PC-9 (cell line): ENCODE data around the gene BCL11A. TPM values are rescaled to one million over a fixed set of nuclear protein-coding genes. Genes with fewer than 3 reads are reported as not detected.
A peak's percentile ranks its signal among the peaks of the same experiment; 100 is the strongest.

Experiments
- BruUV-seq: library from RNA; stranded (reverse); fragments of 400-500 nt; replicated peaks from 2 replicates; lab custom pipeline; 2021; lab: Mats Ljungman, UMichigan
- CTCF ChIA-PET: fragments of 300-600 bp; sonication (Branson Sonifier 250); formaldehyde crosslinking; loops from one replicate; lab custom pipeline; 2022; ENCODE audit warnings: antibody characterized with exemption; lab: Charles Lee
- POLR2A ChIA-PET: fragments of 300-600 bp; sonication (Branson Sonifier 250); formaldehyde crosslinking; loops from one replicate; lab custom pipeline; 2022; ENCODE audit warnings: antibody characterized with exemption; ENCODE audit not compliant: unreplicated experiment; lab: Charles Lee
- DNase-seq, 2 experiments: peaks; one replicate each; pipeline versions ENCODE4 v3.0.0 to v3.0.0-alpha.2; 2015 to 2022; ENCODE audit warnings: mixed read lengths in 1 of 2
- H2AFZ ChIP-seq: fragments of 200-600 bp; sonication (generic); 2 replicates; pipeline ENCODE4 v1.8.1; 2017; ENCODE audit warnings: antibody characterized with exemption
- H3F3A ChIP-seq: fragments of 200-600 bp; sonication (generic); 2 replicates; pipeline ENCODE4 v1.8.1; 2017; ENCODE audit warnings: antibody characterized with exemption, mild to moderate bottlenecking, low read depth; ENCODE audit not compliant: insufficient read depth
- H3K27ac ChIP-seq: fragments of 200-600 bp; sonication (generic); 2 replicates; pipeline ENCODE4 v1.6.1; 2016; ENCODE audit warnings: mixed run types
- H3K27me3 ChIP-seq: fragments of 200-600 bp; sonication (generic); 2 replicates; pipeline ENCODE4 v1.6.1; 2016; ENCODE audit warnings: low read depth, mixed run types; ENCODE audit not compliant: insufficient read depth
- H3K36me3 ChIP-seq: fragments of 200-600 bp; sonication (generic); 2 replicates; pipeline ENCODE4 v1.6.1; 2016; ENCODE audit warnings: low read depth, mixed run types
- H3K4me1 ChIP-seq: fragments of 200-600 bp; sonication (generic); replicated peaks from 2 replicates; pipeline ENCODE4 v1.6.1; 2016; ENCODE audit warnings: mixed run types; ENCODE audit not compliant: insufficient read depth
- H3K4me2 ChIP-seq: fragments of 200-600 bp; sonication (generic); 2 replicates; pipeline ENCODE4 v1.6.1; 2017; ENCODE audit warnings: mixed run types
- H3K4me3 ChIP-seq: fragments of 200-600 bp; sonication (generic); 2 replicates; pipeline ENCODE4 v1.6.1; 2016; ENCODE audit warnings: mixed run types
- H3K79me2 ChIP-seq: fragments of 200-600 bp; sonication (generic); 2 replicates; pipeline ENCODE4 v1.6.1; 2017; ENCODE audit warnings: low read depth, mixed run types
- H3K9me2 ChIP-seq: fragments of 200-600 bp; sonication (generic); 2 replicates; pipeline ENCODE4 v1.8.1; 2017; ENCODE audit warnings: mild to moderate bottlenecking; ENCODE audit not compliant: insufficient read depth
- H3K9me3 ChIP-seq: fragments of 200-600 bp; sonication (generic); 2 replicates; pipeline ENCODE4 v1.8.1; 2016; ENCODE audit warnings: low read depth; ENCODE audit not compliant: insufficient read depth
- H4K20me1 ChIP-seq: fragments of 200-600 bp; sonication (generic); 2 replicates; pipeline ENCODE4 v1.8.1; 2017; ENCODE audit not compliant: insufficient read depth
- EZH2 ChIP-seq: fragments of 200-600 bp; sonication (generic); IDR thresholded peaks from 2 replicates; pipeline ENCODE4 v1.8.0; 2017; ENCODE audit warnings: antibody characterized with exemption, low read depth
- intact Hi-C: fragments of 100-400 bp; cut with micrococcal nuclease; formaldehyde crosslinking; loops from one replicate; pipeline ENCODE4 v1.10.0; 2022; ENCODE audit not compliant: unreplicated experiment
- total RNA-seq: library from RNA; stranded (reverse); gene quantifications from 2 replicates; pipeline ENCODE4 v1.2.3, GENCODE V29; 2021
- TF ChIP-seq, protein P1 (sequence below): fragments of 200-600 bp; sonication (generic); conservative IDR thresholded peaks from 2 replicates; pipeline ENCODE4 v1.6.1; 2017; ENCODE audit warnings: mixed run types, antibody characterized with exemption, mild to moderate bottlenecking, moderate library complexity

BCL11A gene
- total RNA-seq, 1 experiment from 2014 or later = not detected

DNA sequence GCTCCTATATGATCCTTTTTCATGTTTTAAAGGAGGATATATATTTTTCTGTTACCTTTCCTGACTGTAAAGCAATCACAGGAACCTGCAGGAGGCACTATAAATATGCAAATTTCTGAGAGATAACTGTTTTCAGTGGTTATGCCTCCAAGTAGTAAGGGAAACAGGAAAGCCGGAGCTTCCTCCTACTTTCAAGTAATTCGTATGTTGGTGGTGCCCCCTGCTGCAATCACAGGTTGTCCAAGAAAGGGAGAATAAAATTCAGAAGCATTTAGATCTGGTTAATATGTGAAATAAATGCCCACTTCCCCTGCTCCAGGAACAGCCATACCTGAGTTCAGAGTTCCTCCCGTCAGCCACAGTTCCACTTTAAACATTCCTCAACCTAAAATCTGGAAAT lies 12.0 kb upstream of the BCL11A start:
- no peak for TF ChIP-seq EZH2
- TF ChIP-seq, protein P1, sequence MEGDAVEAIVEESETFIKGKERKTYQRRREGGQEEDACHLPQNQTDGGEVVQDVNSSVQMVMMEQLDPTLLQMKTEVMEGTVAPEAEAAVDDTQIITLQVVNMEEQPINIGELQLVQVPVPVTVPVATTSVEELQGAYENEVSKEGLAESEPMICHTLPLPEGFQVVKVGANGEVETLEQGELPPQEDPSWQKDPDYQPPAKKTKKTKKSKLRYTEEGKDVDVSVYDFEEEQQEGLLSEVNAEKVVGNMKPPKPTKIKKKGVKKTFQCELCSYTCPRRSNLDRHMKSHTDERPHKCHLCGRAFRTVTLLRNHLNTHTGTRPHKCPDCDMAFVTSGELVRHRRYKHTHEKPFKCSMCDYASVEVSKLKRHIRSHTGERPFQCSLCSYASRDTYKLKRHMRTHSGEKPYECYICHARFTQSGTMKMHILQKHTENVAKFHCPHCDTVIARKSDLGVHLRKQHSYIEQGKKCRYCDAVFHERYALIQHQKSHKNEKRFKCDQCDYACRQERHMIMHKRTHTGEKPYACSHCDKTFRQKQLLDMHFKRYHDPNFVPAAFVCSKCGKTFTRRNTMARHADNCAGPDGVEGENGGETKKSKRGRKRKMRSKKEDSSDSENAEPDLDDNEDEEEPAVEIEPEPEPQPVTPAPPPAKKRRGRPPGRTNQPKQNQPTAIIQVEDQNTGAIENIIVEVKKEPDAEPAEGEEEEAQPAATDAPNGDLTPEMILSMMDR = 0 out of 2 replicates have a peak, but pooled peaks have one; percentile 23
- intact Hi-C loops = no loop called here
- no peaks in the 10 kb centered on the region for H3K9me2 ChIP-seq
- no peaks in the 10 kb centered on the region for H4K20me1 ChIP-seq
- no peak overlapping the region for H3K4me3 ChIP-seq
- H3K9me3 ChIP-seq = no peaks in the 10 kb centered on the region
- no peaks in the 10 kb centered on the region for H3K36me3 ChIP-seq
- H2AFZ ChIP-seq = no peak overlapping the region
- no peak for DNase-seq
- peaks cover 60% of the 10 kb centered on the region for H3K27me3 ChIP-seq
- no peak overlapping the region for H3K4me2 ChIP-seq
- no peak overlapping the region for H3K27ac ChIP-seq
- H3F3A ChIP-seq = no peaks in the 10 kb centered on the region
- CTCF ChIA-PET = no interaction called here
- POLR2A ChIA-PET = no interaction called here
- no peaks in the 10 kb centered on the region for H3K79me2 ChIP-seq
- no peaks in the 10 kb centered on the region for H3K4me1 ChIP-seq
- no TSS peak for BruUV-seq

- Histone ChIP-seq H3K79me2 (no peaks in the 10 kb centered on the region), H3K9me2 (no peaks in the 10 kb centered on the region), H3K4me1 (no peaks in the 10 kb centered on the region), H4K20me1 (no peaks in the 10 kb centered on the region), H3K27ac (no peak overlapping the region), H3K9me3 (no peaks in the 10 kb centered on the region), H3K4me3 (no peak overlapping the region), H3F3A (no peaks in the 10 kb centered on the region), H3K4me2 (no peak overlapping the region), H2AFZ (no peak overlapping the region), H3K27me3 (peaks cover 40% of the 10 kb centered on the region), H3K36me3 (no peaks in the 10 kb centered on the region)
- no peak for DNase-seq
- ChIA-PET CTCF (interaction anchor here (0.6 kb wide), 2 partner anchors 113 to 128 kb away, joined by 3 to 6 read pairs; no protein-coding TSS in a partner anchor), POLR2A (no interaction called here)
- no TSS peak for BruUV-seq
- TF ChIP-seq EZH2 = no peak
- TF ChIP-seq, protein P1 = peak; percentile 61
- intact Hi-C loops = no loop called here
Measured at GRCh38 chr2:60560734-60561644, 7.5 kb upstream of the BCL11A start.

- no peaks in the 10 kb centered on the region for H4K20me1 ChIP-seq
- no peaks in the 10 kb centered on the region for H3K9me2 ChIP-seq
- no peaks in the 10 kb centered on the region for H3K9me3 ChIP-seq
- H3K36me3 ChIP-seq = no peaks in the 10 kb centered on the region
- H3K4me1 ChIP-seq = 0 out of 2 replicates have a peak, but pooled peaks cover 2% of the 10 kb centered on the region
- no peak for TF ChIP-seq EZH2
- TF ChIP-seq, protein P1 = no peak
- no peak overlapping the region for H3K27ac ChIP-seq
- no peak overlapping the region for H3K4me3 ChIP-seq
- no peak for DNase-seq
- no peaks in the 10 kb centered on the region for H3F3A ChIP-seq
- no peaks in the 10 kb centered on the region for H3K79me2 ChIP-seq
- intact Hi-C loops = no loop called here
- BruUV-seq = no TSS peak
- H2AFZ ChIP-seq = no peak overlapping the region
- ChIA-PET POLR2A (no interaction called here), CTCF (no interaction called here)
- H3K4me2 ChIP-seq = no peak overlapping the region
- H3K27me3 ChIP-seq = peaks cover 42% of the 10 kb centered on the region
Measured at GRCh38 chr2:60559880-60560279, 6.4 kb upstream of the BCL11A start.
